IPS-18c (cell line): ENCODE data around the gene IFI35.
"Not testable (repeated sequence)": the region's sequence is repeated elsewhere in the genome, so short reads cannot be mapped to it uniquely, and the experiment has no call there.

Experiments used
- H3K4me3 ChIP-seq: 2 replicates; pipeline ENCODE4 v1.7.0; 2013; ENCODE audit warnings: low read depth, mild to moderate bottlenecking, low read length, moderate library complexity; ENCODE audit not compliant: insufficient read depth
- H3K9me3 ChIP-seq: one replicate; pipeline ENCODE4 v1.6.1; 2013; ENCODE audit warnings: mild to moderate bottlenecking, low read length, moderate library complexity; ENCODE audit not compliant: control insufficient read depth, insufficient read depth

Gene IFI35

DNA sequence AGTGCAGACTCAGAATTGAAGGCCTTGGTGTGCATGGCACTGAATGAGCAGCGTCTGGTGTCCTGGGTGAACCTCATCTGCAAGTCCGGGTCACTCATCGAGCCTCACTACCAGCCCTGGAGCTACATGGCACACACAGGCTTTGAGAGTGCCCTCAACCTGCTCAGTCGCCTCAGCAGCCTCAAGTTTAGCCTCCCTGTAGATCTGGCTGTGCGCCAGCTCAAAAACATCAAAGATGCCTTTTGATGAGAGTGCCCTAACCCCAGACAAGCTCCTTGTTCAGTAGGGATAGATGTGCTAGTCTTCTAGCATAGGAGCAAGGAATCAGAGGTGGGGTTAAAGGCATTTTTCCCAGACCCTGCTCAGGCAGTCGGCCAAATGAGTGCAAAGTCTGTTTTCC lies 15.1 kb upstream of the IFI35 start:
- H3K9me3 ChIP-seq = no peaks in the 10 kb centered on the region
- no peak overlapping the region for H3K4me3 ChIP-seq

DNA sequence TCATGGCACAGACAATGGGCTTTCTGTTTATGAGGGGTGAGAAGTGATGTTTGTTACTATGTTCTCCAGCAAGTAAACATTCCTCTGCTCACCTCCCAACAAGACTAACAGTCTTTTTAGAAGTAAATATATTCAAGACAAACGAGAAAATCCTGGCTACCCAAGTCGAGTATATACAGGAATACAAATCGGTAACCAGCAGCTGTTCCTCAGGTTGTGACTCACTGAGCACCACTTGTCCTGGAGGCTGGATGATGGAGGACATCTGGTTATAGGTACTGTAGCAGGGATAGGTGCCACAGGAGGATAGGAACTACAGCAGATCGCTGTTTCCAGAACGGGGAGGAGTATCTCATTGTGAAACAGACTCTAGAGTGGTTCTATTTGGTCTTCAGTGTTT lies 13.7 kb upstream of the IFI35 start:
- H3K9me3 ChIP-seq = no peaks in the 10 kb centered on the region
- H3K4me3 ChIP-seq = no peak overlapping the region

DNA sequence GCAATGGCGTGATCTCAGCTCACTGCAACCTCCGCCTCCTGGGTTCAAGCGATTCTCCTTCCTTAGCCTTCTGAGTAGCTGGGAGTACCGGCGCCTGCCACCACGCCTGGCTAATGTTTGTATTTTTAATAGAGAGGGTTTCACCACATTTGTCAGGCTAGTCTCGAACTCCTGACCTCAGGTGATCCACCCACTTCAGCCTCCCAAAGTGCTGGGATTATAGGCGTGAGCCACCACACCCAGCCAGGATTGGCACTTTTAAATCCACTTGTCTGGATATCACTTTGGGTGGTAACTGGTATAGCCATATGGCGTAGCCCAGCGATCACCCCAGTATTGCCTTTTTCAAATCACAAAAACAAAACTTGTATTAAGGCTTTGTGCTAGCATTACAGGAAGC lies 12.7 kb upstream of the IFI35 start:
- not testable (repeated sequence) for H3K9me3 ChIP-seq, H3K4me3 ChIP-seq

DNA sequence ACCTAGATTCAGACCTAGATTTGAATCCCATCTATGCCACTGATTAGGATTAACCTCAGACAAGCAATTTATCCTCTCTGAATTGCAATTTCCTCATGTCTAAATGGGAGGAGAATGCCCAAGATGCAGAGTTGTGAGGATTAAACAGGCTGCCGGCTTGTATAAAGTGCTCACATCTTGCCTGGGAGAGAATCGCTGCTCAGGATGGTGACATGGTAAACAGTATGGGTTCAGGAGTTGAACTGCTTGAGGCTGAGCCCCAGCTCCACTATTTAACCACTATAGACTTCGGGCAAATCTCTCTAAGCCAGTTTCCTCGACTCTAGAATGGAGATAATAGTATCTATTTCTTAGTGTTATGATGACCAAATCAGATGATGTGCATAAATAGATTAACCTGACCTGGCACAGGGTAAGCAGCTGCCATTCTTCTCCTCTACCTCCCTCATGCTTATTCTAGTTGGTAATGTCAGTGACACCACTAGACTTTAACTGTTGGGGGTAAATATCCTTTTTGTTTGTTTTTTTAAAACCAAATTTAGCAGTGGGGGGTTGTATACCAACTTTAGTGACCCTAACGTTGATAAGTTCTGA lies 9.1 kb upstream of the IFI35 start:
- Histone ChIP-seq H3K4me3 (peak overlapping the region; percentile 43), H3K9me3 (peaks cover 2% of the 10 kb centered on the region)

GRCh38 chr17:42997984-42998938 lies 8.3 kb upstream of the IFI35 start, which contains the start of gene RPL27:
RPL27 (plus strand) TSS chr17:42998419; CDS start chr17:42998751, 332 bp downstream.
- Histone ChIP-seq H3K9me3 (peaks cover 2% of the 10 kb centered on the region), H3K4me3 (peak within 1 kb of the TSS; percentile 99)

DNA sequence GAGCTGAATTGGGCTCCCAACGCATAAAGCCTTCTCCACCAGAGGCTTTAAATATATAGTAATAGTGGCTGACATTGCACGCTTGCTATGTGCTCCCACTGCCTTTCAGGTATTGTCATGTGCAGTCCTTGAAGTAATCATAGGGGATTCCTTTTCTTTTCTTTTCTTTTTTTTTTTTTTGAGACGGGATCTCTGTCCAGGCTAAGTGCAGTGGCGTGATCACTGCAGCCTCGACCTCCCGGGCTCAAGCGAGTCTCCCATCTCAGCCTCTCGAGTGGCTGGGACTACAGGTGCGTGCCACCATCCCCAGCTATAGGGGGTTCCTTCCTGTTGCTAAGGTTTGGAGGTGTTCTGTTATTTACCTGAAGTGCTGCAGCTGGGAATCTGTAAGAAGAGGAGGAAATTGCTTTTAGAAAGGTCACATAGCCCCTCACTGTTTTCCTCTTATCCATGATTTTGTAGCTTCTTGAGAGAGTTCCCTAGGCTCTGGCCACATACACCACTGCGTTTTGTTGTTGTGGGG lies 7.5 kb upstream of the IFI35 start:
- Histone ChIP-seq H3K9me3 (peaks cover 2% of the 10 kb centered on the region), H3K4me3 (peak overlapping the region; percentile 99)

DNA sequence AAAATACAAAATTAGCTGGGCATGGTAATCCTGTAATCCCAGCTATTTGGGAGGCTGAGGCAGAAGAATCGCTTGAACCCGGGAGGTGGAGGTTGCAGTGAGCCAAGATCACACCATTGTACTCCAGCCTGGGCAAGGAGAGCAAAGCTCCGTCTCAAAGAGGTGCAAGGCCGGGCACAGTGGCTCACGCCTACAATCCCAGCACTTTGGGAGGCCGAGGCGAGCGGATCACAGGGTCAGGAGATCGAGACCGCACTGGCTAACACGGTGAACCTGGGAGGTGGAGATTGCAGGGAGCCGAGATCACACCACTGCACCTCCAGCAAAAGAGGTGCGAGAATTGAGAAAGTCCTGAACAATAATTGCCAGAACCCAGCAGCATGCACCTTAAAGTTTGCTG lies 5.7 kb upstream of the IFI35 start:
- H3K4me3 ChIP-seq, H3K9me3 ChIP-seq: not testable (repeated sequence)

- no peak overlapping the region for H3K4me3 ChIP-seq
Observed at GRCh38 chr17:43003542-43004172, 2.9 kb upstream of the IFI35 start.

DNA sequence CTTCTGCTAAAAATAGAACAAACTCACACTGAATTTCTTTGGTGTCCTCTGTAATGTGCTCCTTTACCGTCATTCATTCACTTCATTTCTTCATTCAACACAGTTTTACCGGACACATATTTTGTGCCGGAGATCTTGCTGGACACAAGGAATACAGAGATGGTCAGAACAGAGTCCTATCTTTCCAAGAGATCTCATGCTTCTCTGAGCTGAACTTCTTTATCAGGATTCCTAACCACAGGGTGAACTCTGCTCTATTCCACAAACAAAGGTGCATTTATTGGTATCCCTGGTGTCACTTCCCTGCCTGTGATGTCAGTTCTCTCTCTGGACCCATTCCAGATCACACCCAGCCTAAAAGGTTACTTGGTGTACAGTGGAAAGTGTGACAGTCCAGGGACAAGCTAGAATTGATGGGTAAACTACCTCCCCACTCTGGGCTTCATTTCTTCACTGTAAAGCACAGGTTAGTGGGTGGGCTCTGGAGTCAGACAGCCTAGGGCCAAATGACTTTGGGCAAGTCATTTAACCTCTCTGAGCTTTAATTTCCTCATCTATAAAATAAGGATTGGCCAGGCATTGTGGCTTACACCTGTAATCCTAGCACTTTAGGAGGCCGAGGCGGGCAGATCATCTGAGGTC lies 4.2 kb downstream of the IFI35 start:
- Histone ChIP-seq H3K9me3 (no peaks in the 10 kb centered on the region), H3K4me3 (no peak overlapping the region)

More at GRCh38 chr17:43003542-43004172, 2.9 kb upstream of the IFI35 start:
- H3K9me3 ChIP-seq = peaks cover 2% of the 10 kb centered on the region

DNA sequence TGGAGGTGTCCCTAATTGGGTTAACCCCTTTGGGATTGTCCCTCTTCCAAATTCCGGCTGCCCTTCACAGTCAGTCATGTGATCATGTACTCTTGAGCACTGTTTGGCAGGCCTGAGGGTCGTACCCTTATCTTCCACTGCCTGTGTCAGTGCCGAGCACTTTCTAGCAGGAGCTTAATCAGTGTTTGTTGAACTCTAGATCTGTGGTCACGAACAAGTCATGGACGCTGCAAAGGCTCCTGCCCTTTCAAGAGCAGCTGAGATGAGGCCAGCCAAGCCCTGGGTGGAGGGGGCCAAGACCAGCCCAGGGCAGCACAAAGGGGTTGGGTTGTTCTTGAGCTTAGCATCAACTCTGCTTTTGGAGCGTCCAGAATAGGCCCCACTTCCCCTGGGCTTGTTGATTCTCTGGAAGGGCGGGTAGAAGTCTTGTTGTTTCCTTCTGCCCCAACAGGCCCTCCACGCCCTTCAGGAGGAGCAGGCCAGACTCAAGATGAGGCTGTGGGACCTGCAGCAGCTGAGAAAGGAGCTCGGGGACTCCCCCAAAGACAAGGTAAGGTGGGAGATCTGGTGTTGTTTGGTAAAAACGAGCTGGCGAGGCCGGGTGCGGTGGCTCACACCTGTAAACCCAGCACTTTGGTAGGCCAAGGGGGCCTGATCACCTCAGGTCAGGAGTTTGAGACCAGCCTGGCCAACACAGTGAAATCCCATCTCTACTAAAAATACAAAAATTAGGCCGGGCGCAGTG lies 5.3 kb downstream of the IFI35 start:
- Histone ChIP-seq H3K9me3 (no peaks in the 10 kb centered on the region), H3K4me3 (no peak overlapping the region)

GRCh38 chr17:43013296-43013695 lies 6.7 kb downstream of the IFI35 start:
- H3K9me3 ChIP-seq = no peaks in the 10 kb centered on the region
- H3K4me3 ChIP-seq = no peak overlapping the region

DNA sequence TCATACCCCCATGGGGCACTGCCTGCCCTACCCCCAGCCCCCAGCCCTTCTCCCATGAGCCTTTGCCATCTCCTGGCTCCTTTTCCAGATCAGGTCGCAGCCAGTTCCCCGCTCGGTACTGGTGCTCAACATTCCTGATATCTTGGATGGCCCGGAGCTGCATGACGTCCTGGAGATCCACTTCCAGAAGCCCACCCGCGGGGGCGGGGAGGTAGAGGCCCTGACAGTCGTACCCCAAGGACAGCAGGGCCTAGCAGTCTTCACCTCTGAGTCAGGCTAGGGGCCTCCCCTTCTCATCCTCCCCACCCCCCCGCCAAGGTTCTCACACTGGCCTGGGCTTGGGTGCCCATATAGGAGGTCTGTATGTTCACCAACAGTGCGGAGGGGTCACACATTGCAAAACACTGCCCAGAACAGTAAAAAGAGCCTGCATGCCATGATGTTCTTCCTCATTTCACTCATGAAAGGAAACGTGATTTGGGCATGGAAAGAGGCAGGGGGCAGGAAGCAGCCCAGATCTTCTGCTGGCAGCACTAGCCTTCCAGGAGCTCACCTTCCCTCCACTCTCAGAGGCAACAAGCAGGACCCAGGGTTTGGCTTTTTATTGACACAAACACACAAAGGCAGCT lies 7.5 kb downstream of the IFI35 start:
- H3K4me3 ChIP-seq = no peak overlapping the region
- H3K9me3 ChIP-seq = no peaks in the 10 kb centered on the region

DNA sequence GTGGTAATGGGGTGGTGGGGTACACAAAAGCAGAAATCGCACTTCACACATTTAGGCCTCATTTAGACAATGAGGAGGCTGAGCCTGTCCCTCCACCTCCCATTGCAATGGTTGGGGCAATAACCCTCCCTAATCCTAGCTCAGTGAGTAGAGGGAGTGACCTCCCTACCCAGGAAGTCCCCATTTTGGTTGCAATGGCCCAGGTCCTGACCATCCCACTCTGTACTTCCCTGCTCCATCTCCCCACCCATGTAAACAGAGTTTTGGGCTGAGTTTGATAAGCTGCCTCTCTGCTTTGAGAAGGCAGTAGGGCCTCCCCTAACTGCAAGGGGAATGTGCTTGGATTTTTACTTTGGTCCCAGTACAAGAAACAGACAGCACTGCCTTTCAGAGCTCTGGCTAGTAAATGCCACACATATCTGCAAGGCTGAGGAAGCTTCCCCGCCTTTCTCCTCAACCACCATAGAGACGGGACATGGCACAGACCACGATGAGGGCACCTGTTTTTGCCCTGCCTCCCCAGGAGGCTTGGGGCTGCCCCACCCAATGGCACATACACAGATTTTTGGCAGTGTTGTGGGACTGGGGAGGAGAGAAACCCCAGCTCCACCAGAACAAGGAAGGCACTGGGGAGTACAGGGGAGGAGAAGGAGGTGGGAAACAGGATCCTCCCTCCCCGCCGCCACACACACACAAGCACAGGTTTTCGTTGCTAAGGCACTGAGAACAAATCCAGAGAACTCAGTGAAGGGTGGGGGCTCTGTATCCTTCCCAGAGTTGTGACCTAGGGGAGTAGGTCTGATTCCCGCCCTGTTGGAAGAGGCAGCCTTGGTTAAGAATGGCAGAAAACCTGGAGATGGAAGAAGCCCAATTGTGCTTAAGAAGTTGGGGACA lies 8.3 kb downstream of the IFI35 start:
- H3K4me3 ChIP-seq = no peak overlapping the region
- H3K9me3 ChIP-seq = no peaks in the 10 kb centered on the region

GRCh38 chr17:43015579-43015978 lies 9.0 kb downstream of the IFI35 start:
- H3K9me3 ChIP-seq = no peaks in the 10 kb centered on the region
- no peak overlapping the region for H3K4me3 ChIP-seq

DNA sequence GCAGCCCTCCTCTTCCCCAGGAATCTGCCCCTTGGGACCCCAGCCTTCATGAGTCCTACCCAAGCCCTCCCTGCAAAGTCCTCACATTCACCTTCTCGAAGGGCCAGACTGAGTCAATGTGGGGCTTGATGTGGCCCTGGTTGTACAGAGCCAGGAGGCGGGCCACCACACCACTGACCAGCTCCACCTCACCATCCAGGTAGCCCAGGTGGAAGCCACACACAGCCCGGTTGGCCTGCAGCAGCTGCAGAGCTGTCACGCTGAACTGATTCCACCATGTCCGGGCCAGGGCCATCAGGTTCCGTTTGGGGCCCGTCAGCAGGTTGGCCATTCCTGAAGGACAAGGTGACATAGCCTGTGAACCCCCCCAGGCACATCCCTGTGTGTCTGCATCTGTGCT lies 9.6 kb downstream of the IFI35 start:
- Histone ChIP-seq H3K9me3 (no peaks in the 10 kb centered on the region), H3K4me3 (no peak overlapping the region)
